Measurements from ENCODE around the gene DNAH8.

The DNAH8 gene, protein sequence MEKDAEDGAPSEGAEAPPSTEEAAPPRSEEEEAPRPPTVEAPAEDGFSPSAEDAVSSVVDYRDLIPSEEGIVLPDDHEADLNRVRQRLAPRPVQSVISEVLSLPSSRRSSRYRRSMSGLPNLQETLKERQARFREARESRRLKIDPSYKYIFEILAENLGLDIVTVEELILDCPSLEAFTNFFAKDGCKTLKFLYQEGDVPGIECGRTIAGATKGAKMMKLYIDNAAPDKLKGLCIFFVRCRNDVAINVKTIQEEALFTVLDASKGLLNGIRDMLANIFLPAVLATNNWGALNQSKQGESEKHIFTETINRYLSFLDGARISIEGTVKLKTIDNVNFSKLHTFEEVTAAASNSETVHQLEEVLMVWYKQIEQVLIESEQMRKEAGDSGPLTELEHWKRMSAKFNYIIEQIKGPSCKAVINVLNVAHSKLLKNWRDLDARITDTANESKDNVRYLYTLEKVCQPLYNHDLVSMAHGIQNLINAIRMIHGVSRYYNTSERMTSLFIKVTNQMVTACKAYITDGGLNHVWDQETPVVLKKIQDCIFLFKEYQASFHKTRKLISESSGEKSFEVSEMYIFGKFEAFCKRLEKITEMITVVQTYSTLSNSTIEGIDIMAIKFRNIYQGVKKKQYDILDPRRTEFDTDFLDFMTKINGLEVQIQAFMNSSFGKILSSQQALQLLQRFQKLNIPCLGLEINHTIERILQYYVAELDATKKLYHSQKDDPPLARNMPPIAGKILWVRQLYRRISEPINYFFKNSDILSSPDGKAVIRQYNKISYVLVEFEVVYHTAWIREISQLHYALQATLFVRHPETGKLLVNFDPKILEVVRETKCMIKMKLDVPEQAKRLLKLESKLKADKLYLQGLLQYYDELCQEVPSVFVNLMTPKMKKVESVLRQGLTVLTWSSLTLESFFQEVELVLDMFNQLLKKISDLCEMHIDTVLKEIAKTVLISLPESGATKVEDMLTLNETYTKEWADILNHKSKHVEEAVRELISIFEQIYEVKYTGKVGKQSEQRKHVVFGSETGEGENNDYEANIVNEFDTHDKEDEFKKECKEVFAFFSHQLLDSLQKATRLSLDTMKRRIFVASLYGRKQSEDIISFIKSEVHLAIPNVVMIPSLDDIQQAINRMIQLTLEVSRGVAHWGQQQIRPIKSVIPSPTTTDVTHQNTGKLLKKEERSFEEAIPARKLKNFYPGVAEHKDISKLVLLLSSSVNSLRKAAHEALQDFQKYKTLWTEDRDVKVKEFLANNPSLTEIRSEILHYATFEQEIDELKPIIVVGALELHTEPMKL (N-terminal part only)

DNA sequence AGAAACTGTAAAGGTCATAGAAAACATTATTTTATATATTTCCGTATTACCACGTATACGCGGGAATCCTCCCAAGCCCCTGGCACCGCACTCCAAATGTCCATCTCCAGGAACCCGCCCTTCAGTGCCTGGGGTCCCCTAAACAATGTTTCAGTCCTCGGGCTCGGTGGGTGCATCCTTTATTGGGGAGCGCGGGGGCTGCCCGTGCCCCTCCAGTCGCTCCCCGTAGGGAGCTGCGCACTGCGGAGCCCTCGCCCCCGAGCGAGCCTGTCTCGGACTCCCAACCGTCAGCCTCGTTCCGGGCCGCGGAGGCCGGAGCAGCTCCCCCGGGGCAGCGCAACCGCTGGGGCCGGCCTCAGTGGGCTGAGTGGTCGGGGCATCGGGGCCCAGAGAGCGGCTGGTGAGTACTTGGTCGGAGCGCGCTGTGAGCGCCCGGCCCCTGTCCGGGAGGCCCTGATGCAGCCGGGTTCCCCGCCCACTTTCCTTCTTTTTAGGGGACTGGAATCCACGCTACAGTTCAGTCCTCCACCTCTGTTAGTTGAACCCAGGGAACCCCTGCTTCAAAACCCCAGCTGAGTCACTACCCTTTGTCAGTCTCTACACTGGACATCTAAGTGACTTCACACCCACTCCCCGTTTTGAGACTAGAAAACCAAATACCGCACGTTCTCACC is at the start of gene DNAH8:
Gene DNAH8, plus strand, starts transcription at position 296 of the 674 bp plus-strand sequence. CDS start 7,499 bp downstream, outside the sequence.
- DNase-seq (ENCODE audit: low spot score): no peak

DNA sequence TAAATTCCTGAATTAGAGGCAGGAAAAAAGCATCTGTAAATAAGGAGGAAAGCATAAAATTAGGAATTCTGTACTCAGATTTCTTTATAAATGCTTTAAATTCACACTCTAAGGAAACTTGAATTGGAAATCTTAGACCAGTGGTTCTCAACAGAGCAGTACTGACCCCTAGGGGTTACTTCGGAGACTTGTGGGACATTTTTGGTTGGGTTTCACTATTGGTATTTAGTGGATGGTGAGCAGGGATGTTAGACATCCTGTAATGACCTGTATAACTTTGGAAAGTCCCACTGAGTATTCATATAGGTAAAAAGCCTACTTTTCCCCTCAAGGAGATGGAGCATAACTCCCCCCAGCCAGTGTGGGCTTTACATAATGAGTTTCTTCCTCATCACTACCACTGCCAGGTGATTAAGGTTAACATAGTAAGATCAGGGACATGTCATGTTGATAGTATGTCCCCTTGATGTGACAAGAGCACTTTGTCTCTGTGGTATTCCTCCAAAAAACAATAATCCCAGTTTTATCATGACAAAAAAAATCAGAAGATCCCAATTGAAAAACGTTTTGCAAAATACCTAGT is 43.1 kb upstream of the DNAH8 start:
- DNase-seq (ENCODE audit: low spot score): peak; percentile 42

DNA sequence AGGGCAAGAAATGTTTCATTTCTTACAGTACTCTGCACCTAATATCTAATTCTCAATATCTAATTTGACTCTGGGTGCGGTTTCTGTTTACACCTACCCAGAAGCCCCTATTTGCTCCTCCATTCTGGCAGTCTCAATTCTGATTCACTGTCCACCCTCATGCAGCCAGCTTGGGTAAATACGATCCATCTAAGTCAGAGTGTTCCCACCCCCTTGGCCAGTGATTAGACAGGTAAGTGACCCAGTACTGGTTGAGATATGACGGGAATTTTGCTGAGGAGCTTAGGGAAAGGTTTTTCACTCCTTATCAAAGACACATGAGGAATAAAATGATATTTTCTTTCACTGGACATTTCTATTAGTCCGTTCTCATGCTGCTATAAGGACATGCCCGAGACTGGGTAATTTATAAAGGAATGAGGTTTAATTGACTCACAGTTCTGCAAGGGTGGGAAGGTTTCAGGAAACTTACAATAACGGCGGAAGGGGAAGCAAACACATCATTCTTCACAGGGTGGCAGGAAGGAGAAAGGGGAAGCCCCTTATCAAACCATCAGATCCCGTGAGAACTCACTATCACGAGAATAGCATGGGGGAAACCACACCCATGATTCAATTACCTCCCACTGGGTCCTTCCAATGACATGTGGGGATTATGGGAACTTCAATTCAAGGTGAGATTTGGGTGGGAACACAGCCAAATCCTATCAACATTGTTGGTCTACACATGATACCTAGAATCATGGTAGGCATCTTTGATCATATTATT is 41.5 kb upstream of the DNAH8 start:
- no peak for DNase-seq (ENCODE audit: low spot score)

DNA sequence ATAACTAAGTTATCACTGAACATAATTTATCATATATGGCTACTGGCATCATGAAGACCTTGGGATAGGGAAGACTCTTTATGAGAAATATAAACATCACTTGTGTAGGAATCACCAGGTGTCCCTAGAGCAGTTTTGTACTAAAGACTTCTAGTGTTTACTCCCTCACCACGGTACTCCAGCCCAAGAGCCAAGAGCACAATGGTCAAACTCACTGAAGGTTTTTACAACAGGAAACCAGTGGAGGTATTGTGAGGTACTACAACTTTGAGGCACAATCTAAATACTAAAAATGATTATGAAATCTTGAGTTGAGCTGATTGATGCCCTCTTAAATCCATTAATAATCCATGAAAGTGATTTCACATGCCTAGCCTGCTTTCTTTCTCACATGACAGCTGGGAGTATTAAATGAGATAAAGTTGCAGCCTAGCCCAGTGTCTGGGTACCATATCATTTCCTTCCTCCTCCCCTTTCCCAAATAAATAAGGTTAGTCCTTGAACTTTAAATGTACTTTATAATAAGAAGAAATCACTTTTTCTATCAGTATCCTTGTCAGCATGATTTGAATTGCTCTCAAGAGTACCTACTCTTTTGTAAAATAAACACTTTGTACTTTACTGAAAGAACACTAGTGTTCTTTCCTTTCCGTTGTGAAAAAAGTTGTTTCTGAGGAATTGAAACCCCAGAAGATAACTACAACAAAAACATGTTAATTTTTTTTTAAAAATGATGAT is 38.7 kb upstream of the DNAH8 start:
- no peak for DNase-seq (ENCODE audit: low spot score)

DNA sequence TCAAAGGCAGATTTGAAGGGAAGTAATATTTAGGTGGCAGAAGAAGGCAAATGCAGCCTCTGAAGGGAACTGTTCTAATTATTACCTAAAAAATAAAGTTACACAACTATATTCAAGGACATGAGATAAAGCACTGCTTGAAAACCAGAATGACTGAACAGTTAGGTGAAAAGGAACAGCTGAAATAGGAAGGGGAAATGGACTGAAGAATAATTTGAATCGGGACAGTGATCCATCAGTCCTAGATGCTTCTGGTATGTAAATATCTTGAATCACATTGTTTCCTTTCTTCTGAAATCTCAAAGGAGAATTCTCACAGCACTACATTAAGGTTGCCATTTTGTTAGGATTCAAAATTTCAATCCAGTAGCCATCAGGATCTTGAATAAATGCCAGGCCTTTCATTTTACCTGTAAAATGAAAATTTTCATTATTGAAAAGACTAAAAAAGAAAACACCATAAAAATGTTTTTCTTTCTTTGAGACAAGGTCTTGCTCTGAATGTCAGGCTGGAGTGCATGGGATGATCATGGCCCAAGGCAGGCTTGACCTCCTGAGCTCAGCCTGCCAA is 38.1 kb upstream of the DNAH8 start:
- no peak for DNase-seq (ENCODE audit: low spot score)

DNA sequence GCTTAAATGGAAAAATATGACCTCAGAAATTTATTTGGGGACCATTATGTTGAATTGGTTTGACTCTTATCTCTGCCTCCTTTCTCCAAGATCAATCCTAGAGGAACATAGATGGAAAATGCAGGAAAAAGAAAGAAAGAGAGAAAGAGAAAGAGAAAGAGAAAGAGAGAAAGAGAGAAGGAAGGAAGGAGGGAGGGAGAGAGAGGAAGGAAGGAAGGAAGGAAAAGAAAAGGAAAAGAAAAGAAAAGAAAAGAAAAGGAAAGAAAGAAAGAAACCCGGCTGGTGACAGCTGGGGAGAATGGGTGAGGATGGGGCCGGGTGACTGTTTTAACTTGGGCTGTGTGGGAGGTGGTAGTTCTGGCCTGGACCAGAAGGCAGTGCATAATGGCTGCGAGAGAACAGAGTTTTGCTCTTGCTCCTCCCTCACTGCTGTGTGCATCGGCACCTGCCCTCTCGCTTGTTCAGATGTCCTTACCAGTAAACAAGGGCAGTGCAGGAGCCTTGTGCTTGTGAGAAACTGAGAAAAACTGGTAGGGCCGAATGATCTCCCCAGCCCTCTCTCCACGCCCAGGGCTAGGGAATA is 36.8 kb upstream of the DNAH8 start:
- no peak for DNase-seq (ENCODE audit: low spot score)

DNA sequence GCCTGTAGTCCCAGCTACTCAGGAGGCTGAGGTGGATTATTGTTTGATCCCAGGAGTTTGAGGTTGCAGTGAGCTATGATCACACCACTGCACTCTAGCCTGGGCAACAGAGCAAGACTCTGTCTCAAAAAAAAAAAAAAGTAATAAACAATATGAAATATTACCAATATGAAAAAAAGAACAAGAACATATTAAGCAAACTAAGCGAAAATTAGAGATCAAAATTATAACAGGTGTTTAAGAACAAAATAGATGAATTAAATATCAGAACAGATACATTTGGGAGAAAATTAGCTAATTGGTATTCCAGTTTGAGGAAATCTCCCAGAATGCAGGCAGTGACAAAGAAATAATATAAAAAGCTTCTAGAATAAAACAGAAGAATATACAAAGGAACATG is 35.4 kb upstream of the DNAH8 start:
- no peak for DNase-seq (ENCODE audit: low spot score)

DNA sequence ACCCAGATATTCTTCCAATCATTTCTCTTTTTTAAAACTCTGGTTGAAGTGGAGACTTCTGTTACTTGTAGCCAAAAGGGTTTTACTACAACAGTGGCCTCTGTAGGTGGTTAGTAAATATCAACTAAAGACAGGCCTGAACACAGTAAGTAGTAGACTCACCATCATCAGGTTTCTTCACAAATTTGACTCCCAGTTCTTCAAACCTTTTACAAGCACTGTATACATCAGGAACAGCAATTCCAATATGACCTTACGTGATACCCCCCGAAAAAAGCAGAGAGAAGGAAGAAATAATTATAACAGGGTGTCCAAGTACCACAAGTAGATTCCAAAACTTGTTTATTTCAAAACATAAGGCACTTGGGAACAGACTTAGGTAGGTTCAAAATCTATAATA is 33.3 kb upstream of the DNAH8 start:
- no peak for DNase-seq (ENCODE audit: low spot score)

DNA sequence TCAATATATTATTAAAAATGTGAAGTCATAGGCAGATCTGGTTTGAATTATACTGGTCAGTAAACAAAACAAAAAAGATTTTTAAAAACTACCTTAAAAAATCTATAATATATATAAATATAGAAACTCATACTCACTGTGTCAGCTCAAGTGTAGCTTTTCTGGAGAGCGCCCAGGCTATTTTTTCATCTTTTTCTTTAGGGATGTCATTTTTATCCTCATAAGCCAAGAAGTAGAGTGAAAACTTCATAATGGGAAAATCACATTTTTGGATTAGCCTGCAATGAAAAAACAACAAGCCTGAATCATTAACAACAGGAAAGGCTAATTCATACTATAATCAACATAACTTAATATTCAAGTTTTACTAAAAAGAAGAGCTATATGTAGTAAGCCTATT is 30.9 kb upstream of the DNAH8 start:
- no peak for DNase-seq (ENCODE audit: low spot score)

DNA sequence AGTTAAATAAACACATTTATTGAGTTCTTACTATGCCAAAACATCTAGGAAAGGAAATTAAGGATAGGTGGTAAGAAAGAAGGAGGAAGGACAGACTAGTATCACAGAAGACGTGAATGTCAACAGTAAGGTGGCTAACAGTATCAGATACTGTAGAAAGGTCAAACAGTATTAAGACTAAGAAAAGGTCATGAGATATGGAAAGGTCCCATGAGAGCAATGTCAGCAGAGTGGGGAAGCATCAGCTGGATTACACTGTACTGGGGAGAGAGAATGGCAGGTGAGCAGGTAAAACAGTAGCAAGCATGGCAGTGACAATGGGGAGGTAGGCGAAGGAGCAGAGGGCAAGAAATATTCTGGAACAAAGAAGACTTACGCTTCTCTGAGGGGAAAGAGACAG is 30.2 kb upstream of the DNAH8 start:
- DNase-seq (ENCODE audit: low spot score): no peak

DNA sequence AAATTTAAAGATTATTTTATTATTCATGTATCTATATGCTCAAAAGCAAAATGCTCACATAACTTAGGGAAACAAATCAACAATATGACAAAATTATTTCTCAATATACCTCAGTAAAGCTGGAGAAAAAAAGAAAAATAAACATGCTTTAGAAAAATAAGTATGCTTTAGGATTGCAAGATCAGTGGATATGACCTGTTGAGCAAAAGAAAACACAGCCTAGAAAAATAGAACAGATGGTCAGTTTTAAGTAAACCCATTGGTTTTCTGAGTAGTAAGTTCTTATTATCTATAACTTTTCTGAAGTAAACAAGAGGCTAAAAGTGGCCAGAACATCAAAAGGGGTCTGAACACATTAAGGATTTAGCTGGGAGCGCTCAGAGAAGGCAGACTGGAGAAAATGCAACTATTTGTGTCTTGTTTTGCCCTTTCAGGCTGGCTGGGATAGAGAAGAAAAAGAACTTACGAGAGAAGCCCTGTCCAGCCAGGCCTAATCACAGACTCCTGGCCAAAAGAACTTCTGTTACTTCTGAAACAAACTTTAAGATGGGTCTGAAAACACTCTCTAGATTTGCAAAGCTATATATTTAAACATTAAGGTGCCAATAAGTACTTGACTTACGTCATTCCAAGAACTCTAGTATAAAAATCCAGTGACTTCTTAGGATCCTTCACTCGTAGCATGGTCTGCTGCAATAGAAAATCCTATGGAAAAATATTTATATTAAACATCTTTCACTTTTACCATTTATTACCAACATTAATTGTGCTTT is 28.7 kb upstream of the DNAH8 start:
- no peak for DNase-seq (ENCODE audit: low spot score)

DNA sequence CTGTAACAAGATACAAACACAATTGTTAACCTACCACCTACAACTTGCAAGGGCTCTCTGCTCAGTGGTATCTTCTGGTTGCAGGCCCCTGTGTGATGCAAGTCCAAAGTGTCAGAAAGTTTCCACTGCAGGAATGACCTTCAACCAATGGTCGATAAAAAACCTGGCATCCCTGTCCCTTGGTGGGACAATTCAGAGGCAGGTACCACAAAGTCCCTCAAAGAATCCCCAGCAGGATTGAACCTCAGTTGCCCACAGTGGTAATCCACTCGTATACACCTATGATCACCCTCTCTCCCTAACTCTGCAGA is 28.1 kb upstream of the DNAH8 start:
- DNase-seq (ENCODE audit: low spot score): no peak

DNA sequence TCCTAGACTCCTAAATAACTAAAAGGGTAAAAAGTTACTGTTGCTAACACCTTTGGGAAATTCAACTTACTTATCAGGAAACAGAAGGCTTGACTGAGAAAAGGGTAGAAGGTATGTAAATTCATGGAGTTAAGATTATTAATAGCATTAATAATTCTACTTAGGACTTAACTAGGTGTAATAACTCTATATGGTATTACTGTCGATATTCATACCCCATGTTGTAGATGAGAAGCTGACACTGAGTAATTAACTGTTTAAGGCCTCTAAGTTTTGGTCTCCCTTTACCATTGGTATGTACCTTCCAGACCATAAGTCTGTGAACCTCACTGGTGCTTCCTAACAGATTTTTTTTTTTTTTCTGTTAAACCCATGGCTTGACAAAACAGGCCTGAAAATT is 27.6 kb upstream of the DNAH8 start:
- DNase-seq (ENCODE audit: low spot score): no peak

DNA sequence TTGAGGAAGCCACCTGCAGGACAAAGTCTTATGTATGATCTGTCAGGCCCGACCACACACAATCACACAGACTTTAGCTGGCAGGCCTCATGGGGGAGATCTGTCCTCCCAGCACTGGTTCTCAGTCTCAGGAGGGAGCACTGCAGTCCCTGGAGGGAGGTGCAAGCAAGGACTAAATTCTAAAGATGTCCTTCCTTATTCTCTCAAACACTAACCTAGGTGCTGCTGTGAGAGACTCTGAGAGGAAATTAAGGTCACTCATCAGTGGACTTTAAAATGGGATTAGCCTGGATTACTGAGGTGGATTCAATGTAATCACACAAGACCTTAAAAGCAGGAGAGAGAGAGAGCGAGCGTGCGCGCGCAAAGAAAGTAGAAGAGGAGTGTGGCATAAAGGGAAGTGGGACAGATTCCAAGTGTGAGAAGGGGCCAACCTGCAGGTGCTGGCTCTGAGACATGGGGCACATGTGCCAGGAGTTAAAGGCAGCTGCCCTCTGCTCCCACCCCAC is 26.5 kb upstream of the DNAH8 start:
- DNase-seq (ENCODE audit: low spot score): no peak

DNA sequence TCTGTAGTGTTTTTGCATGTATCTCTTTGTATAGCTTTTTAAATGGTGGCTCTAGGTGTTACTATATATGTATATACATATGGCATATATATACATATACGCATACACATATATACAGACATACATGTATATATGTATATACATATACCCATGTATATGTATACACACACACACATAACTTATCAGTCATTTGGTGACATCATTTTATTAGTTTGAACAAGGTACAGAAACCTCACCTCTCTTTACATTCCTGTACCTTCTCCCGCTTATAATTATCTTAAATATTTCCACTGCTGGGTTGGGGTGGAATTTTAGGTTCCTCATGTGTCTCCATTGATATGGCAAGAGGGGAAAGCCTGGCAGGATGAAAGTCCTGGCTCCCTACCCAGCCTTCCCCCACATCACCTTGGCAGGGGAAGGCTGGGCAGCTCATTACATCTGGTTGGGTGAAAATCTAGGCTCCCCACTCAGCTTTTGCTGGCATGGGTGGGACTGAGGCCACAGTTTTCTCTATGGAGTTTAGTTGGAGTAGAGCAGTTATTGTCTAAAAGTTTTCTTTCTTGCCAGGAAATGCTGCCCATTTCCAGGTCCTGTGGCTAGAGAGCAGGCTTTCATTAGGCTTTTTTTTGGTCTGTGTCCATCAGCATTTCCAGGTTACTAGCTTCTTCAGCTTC is 19.7 kb upstream of the DNAH8 start:
- no peak for DNase-seq (ENCODE audit: low spot score)

DNA sequence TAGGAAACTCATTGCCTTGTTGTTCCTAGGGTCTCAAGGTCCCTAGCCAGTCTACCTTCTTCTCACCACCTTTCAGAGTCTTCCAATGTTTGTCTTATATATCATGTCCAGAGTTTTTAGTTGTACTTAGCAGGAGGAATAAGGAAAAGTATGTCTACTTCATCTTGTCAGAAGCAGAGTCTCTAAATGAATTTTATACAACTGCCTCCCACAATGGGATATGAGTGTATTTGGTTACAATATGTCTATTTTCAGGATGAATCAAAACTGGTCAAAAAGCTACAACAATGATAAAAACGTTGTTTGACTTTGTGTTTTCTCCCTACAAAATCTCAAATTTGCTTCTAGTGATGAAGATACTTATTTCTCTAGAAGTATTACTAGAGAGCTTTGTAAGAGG is 19.2 kb upstream of the DNAH8 start:
- no peak for DNase-seq (ENCODE audit: low spot score)

DNA sequence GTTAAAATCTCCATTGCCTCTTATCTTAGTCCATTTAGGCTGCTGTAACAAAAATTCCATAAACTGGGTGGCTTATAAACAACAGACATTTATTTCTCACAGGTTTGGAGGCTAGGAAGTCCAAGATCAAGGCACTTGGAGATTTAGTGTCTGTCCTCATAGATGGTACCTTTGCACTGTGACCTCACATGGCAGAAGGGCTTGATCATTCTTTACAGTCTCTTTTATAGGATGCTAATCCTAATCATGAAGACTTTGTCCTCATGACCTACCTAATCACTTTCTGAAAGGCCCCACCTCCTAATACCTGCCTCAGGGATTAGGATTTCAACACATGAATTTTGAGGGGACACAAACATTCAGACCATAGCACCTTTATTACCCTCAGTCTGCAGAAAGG is 18.8 kb upstream of the DNAH8 start:
- no peak for DNase-seq (ENCODE audit: low spot score)

DNA sequence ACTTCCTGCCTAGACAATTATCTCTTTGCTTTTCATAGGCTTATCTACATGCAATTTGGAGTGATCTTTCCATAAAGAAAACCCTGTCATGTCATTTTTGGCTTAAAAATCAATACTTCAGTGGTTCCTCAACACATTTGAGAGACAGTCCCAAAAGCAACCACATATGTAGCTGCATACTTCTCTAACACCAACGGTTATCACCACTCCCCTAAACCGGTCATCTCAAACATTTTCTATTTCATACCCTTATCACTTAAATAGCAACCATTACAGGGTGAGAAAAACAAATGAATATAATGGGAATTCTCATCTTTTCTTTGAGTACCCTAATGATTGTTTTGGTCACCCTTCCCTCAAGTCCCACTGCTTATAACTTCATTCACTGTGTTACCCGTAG is 17.3 kb upstream of the DNAH8 start:
- no peak for DNase-seq (ENCODE audit: low spot score)
